HG02970 (cell line): ENCODE measurements around the gene MMP26.
"Not testable (repeated sequence)": the region's sequence is repeated elsewhere in the genome, so short reads cannot be mapped to it uniquely, and the experiment has no call there.

Source experiments
- ATAC-seq: cut with Tn5 transposase; IDR thresholded peaks from one replicate; pipeline ENCODE4 v1.9.1; 2021; ENCODE audit warnings: mild to moderate bottlenecking, moderate library complexity, moderate number of reproducible peaks; ENCODE audit not compliant: unreplicated experiment, low FRiP score

MMP26 gene

GRCh38 chr11:4722616-4723534 lies 18.3 kb downstream of the MMP26 start:
- ATAC-seq = not testable (repeated sequence)

- ATAC-seq = no peak
Observed at GRCh38 chr11:4727171-4727570, 22.6 kb downstream of the MMP26 start.

GRCh38 chr11:4740735-4741134 lies 36.2 kb downstream of the MMP26 start:
- ATAC-seq = no peak

- no peak for ATAC-seq
Observed at GRCh38 chr11:4748438-4748837, 43.9 kb downstream of the MMP26 start.

GRCh38 chr11:4751201-4751600 lies 46.6 kb downstream of the MMP26 start:
- ATAC-seq = no peak
